NK-92 (cell line): ENCODE results near the gene SBF2.

Experiments used
- DNase-seq: peaks from one replicate; lab custom pipeline; 2025; ENCODE audit not compliant: unreplicated experiment; lab: John Stamatoyannopoulos, UW

The SBF2 gene

GRCh38 chr11:10317776-10318526 lies 23.9 kb upstream of the SBF2 start:
- DNase-seq, result no peak

DNA sequence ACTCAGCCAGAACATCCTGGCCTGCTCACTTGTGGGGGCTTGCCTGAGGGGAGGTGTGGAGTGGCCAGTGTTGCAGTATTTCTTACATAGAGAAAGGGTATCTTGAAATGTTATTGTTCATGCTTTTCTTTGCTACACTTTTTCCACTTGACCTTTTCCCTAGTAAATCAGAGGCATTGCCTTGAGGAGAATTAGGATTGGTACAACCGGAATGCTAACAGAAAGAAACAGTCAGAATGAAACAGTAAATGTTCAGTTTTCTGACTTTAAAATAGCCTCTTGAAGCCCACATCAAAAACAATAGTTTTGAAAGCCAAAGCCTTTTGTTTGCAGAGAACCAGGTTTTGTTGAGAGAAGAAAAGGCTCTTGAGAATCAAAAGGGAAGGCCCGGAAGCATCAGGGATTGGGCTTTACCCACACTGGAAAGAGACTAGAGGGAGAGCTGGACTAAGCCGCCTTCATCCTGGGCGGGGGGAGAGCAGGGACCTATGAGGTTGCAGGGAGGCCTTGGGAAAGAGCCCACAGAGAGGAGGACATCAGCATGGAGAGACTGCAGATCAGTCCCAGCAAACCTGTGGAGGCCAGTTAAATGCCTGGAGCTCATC lies 23.2 kb upstream of the SBF2 start:
- DNase-seq, result no peak

DNA sequence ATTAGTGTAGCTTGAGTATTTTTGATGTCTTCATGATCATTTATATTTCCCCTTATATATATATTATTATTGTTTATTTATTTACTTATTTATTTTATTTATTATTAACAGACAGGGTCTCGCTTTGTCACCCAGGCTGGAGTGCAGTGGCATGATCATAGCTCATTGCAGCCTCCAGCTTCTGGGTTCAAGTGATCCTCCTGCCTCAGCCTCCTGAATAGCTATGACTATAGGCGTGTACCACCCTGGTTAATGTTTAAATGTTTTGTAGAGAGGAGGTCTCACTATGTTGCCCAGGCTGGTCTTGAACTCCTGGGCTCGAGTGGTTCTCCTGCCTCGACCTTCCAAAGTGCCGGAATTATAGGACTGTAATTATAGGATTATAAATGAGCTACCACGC lies 21.1 kb upstream of the SBF2 start:
- no peak for DNase-seq

DNA sequence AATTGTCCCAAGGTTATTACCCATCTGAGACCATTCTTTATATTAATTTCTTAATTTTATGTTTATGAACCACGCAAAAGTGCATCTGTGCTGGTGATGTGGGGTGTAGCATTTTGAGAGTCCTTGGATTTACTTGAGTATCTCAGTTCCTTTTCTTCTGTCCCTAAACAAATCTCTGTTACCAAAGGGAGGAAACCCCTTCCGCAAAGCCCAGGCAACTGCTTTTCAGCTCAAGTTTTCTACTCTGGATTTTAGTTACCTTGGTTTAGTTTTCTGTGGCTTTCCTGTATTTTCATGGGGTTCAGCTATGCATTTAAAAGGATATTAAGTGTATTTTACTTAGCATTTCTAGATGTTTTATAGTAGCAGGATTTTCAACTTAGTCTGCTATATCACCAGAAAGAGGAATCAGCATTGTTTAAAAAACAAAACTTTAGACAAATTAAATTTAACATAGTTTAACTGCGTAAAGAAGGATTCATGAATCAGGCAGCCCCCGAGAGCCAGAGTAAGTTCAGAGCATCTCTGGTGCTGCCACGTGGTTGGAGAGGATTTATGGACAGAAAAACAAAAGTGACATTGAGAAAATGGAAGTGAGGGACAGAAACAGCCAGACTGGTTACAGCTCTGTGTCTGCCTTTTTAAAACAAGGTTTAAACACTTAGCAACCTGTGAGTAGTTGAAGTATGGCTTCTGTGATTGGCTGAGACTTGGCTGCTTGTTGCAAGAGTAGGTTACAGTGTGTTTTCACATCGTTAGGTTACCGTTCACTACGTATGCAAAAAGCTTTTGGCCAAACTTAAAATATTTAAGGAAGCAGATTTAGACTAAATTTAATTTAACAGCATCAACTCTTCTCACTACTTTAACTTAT lies 20.4 kb upstream of the SBF2 start:
- no peak for DNase-seq

DNA sequence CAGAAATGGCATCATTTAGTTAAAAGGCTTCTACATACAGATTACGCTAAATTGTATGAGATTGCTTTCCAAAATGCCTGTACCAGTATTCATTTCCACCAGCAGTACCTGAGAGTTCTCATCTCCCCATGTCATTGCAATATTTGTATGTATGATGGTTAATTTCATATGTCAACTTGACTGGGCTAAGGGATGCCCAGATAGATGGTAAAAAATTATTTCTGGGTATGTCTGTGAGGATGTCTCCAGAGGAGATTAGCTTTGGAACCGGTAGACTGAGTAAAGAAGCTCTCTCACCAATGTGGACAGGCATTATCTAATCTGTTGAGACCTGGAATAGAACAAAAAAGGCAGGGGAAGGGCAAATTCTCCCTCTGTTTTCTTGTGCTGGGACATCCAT lies 17.8 kb upstream of the SBF2 start:
- DNase-seq, result no peak

- no peak for DNase-seq
These were observed 16.4 kb upstream of the SBF2 start for GRCh38 chr11:10310301-10310841.

DNA sequence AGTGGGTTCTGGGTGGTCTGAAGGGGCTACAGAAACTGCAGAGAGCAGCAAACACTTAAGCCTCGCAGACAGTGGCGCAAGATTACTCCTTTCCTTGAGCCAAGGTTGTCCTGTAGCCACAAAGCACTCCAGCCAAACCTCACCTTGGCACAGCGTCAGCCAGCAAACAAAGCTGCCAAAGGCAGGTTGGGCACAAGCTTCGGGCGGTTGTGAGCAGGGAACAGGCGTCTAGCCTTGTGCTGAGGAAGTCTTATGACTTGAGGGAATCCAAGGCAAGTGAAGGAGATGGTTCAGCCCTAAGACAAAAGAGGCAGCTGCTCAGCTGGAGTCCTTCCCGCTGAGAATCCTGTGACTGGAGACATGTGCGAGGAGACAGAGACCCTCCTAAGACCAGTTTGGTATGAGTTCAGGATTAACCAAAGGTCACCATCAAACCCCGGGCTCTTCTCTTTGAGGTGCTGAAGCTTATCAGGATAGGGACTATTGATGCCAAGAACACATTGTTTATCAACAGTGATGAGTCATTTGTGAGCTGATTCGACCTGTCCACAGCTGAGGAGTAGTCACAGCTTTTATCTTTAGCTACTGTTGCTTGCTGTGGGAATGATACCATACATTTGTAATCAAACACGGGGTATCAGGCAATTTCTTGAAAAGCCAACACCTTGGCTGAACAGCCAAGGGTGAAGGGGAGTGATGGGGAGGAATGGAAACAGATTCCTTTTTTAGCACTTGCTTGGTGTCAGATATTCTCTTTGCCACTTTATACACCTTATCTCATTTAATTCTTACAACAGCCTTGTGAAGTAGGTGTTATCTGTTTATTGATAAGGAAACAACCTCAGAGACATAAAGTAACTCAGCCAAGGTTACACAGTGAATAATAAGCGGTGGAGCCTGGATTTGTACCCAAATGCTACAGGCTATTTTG lies 15.4 kb upstream of the SBF2 start:
- DNase-seq, result no peak

GRCh38 chr11:10308201-10308954 lies 14.4 kb upstream of the SBF2 start:
- no peak for DNase-seq

GRCh38 chr11:10307400-10308200 lies 13.6 kb upstream of the SBF2 start:
- DNase-seq, result peak; percentile 4

DNA sequence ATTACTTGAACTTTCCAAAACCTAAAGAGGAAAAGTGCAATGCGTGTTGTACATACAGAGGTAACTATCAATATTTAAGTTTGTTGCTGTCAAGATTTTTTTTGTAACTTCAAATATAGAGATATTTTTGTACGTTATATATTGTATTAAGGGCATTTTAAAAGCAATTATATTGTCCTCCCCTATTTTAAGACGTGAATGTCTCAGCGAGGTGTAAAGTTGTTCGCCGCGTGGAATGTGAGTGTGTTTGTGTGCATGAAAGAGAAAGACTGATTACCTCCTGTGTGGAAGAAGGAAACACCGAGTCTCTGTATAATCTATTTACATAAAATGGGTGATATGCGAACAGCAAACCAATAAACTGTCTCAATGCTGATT lies 13.0 kb upstream of the SBF2 start:
- DNase-seq, result no peak

- DNase-seq, result no peak
These were observed 12.2 kb upstream of the SBF2 start for GRCh38 chr11:10305964-10306918.

- no peak for DNase-seq
These were observed 11.4 kb upstream of the SBF2 start for GRCh38 chr11:10305262-10305963.

GRCh38 chr11:10304495-10305261 lies 10.7 kb upstream of the SBF2 start, which contains the start of gene ADM:
Gene ADM, plus strand, starts transcription at chr11:10305073. Its CDS starts 628 bp downstream, at chr11:10305701.
- DNase-seq, result no peak

- no peak for DNase-seq
These were observed 9.7 kb upstream of the SBF2 start for GRCh38 chr11:10303558-10304363.

GRCh38 chr11:10302744-10303557 lies 8.9 kb upstream of the SBF2 start:
- DNase-seq, result no peak
